Transverse colon (tissue), 3 donors: Measurements from ENCODE around the gene CISD3.

Experiments
- CTCF ChIP-seq, 5 experiments: fragments of 200-600 bp in 3 of 5; fragments of 450-650 bp in 2 of 5; sonication (generic) in 3 of 5; IDR thresholded peaks; 1 replicate in 2 of 5; 2 replicates in 3 of 5; pipeline ENCODE4 v1.5.1; 2016 to 2017; ENCODE audit warnings: antibody characterized with exemption in 5 of 5, inconsistent platforms in 3 of 5, mild to moderate bottlenecking in 2 of 5, moderate library complexity in 1 of 5
- POLR2A ChIP-seq: fragments of 450-650 bp; IDR thresholded peaks from one replicate; pipeline ENCODE4 v1.6.1; 2016; ENCODE audit warnings: antibody characterized with exemption, mild to moderate bottlenecking, moderate library complexity

GRCh38 chr17:38738686-38739085 lies 8.5 kb downstream of the CISD3 start:
- no peak for TF ChIP-seq POLR2A
- no peak for TF ChIP-seq CTCF (IDR thresholded peaks at IDR 0.05)
